Mammary epithelial cell (primary cell): ENCODE measurements around the gene FASTK.

Source experiments
- EZH2 ChIP-seq: IDR thresholded peaks from 2 replicates; pipeline ENCODE4 v1.6.1; 2012; ENCODE audit warnings: low read length, inconsistent platforms, borderline replicate concordance
- TF ChIP-seq, protein P1 (sequence below), 2 donors: IDR thresholded peaks in 1 of 2; conservative IDR thresholded peaks in 1 of 2; 2 replicates each; pipeline ENCODE4 v1.5.1; 2011 to 2012; ENCODE audit warnings: inconsistent platforms in 2 of 2, low read length in 2 of 2, mild to moderate bottlenecking in 2 of 2, control low read depth in 1 of 2, low read depth in 1 of 2; ENCODE audit not compliant: insufficient read depth in 1 of 2; ENCODE audit errors: extremely low read depth in 1 of 2

DNA sequence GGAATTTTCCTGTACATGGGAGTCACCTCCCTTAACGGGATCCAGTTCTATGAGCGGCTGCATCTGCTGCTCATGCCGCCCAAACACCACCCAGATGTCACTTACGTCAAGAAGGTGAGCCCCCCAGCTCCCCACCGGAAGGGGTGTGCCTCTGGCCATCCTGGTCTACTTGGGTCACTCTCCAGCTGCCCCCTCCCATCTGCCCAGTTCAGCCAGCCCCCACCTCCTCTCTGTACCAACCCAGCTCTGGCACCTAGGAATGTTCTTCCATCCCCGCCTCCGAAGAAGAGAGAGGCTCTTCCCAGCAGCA lies 5.0 kb downstream of the FASTK start:
- TF ChIP-seq, protein P1, sequence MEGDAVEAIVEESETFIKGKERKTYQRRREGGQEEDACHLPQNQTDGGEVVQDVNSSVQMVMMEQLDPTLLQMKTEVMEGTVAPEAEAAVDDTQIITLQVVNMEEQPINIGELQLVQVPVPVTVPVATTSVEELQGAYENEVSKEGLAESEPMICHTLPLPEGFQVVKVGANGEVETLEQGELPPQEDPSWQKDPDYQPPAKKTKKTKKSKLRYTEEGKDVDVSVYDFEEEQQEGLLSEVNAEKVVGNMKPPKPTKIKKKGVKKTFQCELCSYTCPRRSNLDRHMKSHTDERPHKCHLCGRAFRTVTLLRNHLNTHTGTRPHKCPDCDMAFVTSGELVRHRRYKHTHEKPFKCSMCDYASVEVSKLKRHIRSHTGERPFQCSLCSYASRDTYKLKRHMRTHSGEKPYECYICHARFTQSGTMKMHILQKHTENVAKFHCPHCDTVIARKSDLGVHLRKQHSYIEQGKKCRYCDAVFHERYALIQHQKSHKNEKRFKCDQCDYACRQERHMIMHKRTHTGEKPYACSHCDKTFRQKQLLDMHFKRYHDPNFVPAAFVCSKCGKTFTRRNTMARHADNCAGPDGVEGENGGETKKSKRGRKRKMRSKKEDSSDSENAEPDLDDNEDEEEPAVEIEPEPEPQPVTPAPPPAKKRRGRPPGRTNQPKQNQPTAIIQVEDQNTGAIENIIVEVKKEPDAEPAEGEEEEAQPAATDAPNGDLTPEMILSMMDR (conservative IDR thresholded peaks at IDR 0.05 in 1 of 2, IDR thresholded peaks at IDR 0.05 in 1 of 2; ENCODE audit: extremely low read depth in 1 of 2, insufficient read depth in 1 of 2, low read depth in 1 of 2, low read length in 2 of 2): no peak
- no peak for TF ChIP-seq EZH2
